ENCODE results near the gene SCGB2B2. TPM values are rescaled to one million over a fixed set of nuclear protein-coding genes. Genes with fewer than 3 reads are reported as not detected.

SCGB2B2 gene, protein sequence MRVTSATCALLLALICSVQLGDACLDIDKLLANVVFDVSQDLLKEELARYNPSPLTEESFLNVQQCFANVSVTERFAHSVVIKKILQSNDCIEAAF
- 0.03 TPM in 2 replicates for polyA plus RNA-seq (2012; rRNA removed)
- polyA plus RNA-seq (2012; cell fraction: cytosol; rRNA removed): 0.01 TPM in 2 replicates
- polyA plus RNA-seq (2012; cell fraction: nucleus; rRNA removed): 0.25 and 0.32 TPM in 2 replicates

DNA sequence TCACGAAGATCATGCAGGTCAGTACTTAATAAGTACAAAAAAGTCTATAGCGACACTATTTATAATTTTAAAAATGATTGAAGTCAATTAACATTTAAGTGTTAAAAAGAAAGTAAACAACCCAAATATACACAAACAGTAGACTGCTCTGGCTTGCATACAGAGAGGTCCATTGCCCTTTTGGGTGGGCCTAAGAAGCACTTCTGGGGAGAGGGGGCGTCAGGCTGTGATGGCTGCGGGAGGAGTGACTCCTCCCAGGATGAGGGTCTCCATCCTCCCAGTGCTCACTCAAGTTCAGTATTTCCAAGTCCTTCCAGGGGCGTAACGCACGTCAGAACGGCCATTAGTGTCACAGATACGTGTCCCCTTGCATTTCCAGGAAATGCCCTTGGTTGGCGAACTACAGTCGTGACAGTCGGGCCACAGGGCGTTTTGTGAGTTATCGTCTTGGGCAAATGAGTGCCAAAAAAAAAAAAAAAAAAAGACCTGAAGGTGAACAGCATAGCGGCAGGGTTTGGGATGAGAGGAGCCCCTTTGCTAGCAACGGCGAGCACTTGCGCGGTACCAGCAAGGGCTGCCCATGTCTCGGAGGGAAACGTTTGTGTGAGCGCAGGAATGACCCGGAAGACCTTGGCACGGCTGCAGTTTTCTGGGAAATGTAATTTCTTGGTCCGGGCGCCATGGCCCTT, at the start of gene SCGB2B2:
Gene SCGB2B2, minus strand, starts transcription at position 463 of the 689 bp plus-strand sequence. CDS start 82,596 bp downstream, outside the sequence.
- POLR2A ChIA-PET: interaction anchor here (1.3 to 2.9 kb wide), 7 partner anchors 10 to 287 kb away, joined by 3 to 22 read pairs (median 6); partner anchors contain the start of genes ZNF181 and ZNF30
- 10% methylated on average over 23 of the region's 26 CpGs for WGBS (ENCODE audit: low lambda C conversion rate)
- H4K20me1 ChIP-seq (ENCODE audit: insufficient read depth): no peaks in the 10 kb centered on the region

More for the DNA sequence above, at the start of gene SCGB2B2:
- H3K27ac ChIP-seq (ENCODE audit: low read depth in 2 of 2, low read length in 1 of 2): peak within 1 kb of the TSS; percentile 80 to 99
- H3K4me3 ChIP-seq (ENCODE audit: low read depth in 2 of 2, low read length in 1 of 2): peak within 1 kb of the TSS; percentile 75 to 79
- H3K4me2 ChIP-seq: peak within 1 kb of the TSS; percentile 87
- TF ChIP-seq RAD21 (IDR thresholded peaks at IDR 0.05; ENCODE audit: low read length) (no peak), JUND (IDR thresholded peaks at IDR 0.05) (no peak), RXRA (IDR thresholded peaks at IDR 0.05; ENCODE audit: borderline replicate concordance, low read depth) (no peak), CHD2 (IDR thresholded peaks at IDR 0.05; ENCODE audit: low read length, partially characterized antibody) (no peak), FOXJ3 (CRISPR knock-in tag; IDR thresholded peaks at IDR 0.05) (no peak), GATA2 (CRISPR knock-in tag; IDR thresholded peaks at IDR 0.05) (no peak), MXI1 (IDR thresholded peaks at IDR 0.05; ENCODE audit: low read depth, low read length) (peak; percentile 66; the same call in 1 of the 2 replicates), TAF1 (IDR thresholded peaks at IDR 0.05; ENCODE audit: borderline replicate concordance, low read depth, low read length) (no peak; the same call in 1 of the 2 replicates), NFIC (IDR thresholded peaks at IDR 0.05; ENCODE audit: borderline replicate concordance) (no peak), POLR2AphosphoS5 (IDR thresholded peaks at IDR 0.05; ENCODE audit: low read depth, low read length) (no peak), ELF1 (IDR thresholded peaks at IDR 0.05) (peak; percentile 71), TEAD4 (IDR thresholded peaks at IDR 0.05; ENCODE audit: borderline replicate concordance, insufficient read depth) (no peak), GABPA (IDR thresholded peaks at IDR 0.05; ENCODE audit: low read depth) (peak; percentile 93), SMC3 (IDR thresholded peaks at IDR 0.05; ENCODE audit: low read depth, low read length) (no peak), TCF12 (IDR thresholded peaks at IDR 0.05) (0 out of 2 replicates have a peak, but pooled peaks have one; percentile 13), EZH2phosphoT487 (IDR thresholded peaks at IDR 0.05; ENCODE audit: borderline replicate concordance, low read depth) (no peak), RFX5 (IDR thresholded peaks at IDR 0.05; ENCODE audit: low read length) (no peak), RCOR1 (IDR thresholded peaks at IDR 0.05; ENCODE audit: low read length) (no peak), FOSL2 (IDR thresholded peaks at IDR 0.05; ENCODE audit: borderline replicate concordance, low read depth) (no peak), FOXM1 (IDR thresholded peaks at IDR 0.05; ENCODE audit: low read depth) (no peak), SIN3A (IDR thresholded peaks at IDR 0.05; ENCODE audit: borderline replicate concordance, low read depth, low read length) (no peak), EP300 (IDR thresholded peaks at IDR 0.05; ENCODE audit: borderline replicate concordance in 1 of 2, low read depth in 1 of 2, low read length in 1 of 2) (peak in 1 of 2 experiments; percentile 37; a peak in 1 of 4 replicates), YY1 (IDR thresholded peaks at IDR 0.05; ENCODE audit: low read depth) (peak; percentile 88; the same call in 1 of the 2 replicates)
- TF ChIP-seq, protein P1, sequence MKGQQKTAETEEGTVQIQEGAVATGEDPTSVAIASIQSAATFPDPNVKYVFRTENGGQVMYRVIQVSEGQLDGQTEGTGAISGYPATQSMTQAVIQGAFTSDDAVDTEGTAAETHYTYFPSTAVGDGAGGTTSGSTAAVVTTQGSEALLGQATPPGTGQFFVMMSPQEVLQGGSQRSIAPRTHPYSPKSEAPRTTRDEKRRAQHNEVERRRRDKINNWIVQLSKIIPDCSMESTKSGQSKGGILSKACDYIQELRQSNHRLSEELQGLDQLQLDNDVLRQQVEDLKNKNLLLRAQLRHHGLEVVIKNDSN (IDR thresholded peaks at IDR 0.05; ENCODE audit: borderline replicate concordance, low read depth): no peak; the same call in 1 of the 2 replicates
- TF ChIP-seq, protein P2, sequence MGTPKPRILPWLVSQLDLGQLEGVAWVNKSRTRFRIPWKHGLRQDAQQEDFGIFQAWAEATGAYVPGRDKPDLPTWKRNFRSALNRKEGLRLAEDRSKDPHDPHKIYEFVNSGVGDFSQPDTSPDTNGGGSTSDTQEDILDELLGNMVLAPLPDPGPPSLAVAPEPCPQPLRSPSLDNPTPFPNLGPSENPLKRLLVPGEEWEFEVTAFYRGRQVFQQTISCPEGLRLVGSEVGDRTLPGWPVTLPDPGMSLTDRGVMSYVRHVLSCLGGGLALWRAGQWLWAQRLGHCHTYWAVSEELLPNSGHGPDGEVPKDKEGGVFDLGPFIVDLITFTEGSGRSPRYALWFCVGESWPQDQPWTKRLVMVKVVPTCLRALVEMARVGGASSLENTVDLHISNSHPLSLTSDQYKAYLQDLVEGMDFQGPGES (IDR thresholded peaks at IDR 0.05; ENCODE audit: low read depth, low read length): no peak
- TF ChIP-seq, protein P3, sequence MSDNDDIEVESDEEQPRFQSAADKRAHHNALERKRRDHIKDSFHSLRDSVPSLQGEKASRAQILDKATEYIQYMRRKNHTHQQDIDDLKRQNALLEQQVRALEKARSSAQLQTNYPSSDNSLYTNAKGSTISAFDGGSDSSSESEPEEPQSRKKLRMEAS (IDR thresholded peaks at IDR 0.05; ENCODE audit: low read depth): no peak
- TF ChIP-seq, protein P4, sequence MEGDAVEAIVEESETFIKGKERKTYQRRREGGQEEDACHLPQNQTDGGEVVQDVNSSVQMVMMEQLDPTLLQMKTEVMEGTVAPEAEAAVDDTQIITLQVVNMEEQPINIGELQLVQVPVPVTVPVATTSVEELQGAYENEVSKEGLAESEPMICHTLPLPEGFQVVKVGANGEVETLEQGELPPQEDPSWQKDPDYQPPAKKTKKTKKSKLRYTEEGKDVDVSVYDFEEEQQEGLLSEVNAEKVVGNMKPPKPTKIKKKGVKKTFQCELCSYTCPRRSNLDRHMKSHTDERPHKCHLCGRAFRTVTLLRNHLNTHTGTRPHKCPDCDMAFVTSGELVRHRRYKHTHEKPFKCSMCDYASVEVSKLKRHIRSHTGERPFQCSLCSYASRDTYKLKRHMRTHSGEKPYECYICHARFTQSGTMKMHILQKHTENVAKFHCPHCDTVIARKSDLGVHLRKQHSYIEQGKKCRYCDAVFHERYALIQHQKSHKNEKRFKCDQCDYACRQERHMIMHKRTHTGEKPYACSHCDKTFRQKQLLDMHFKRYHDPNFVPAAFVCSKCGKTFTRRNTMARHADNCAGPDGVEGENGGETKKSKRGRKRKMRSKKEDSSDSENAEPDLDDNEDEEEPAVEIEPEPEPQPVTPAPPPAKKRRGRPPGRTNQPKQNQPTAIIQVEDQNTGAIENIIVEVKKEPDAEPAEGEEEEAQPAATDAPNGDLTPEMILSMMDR (IDR thresholded peaks at IDR 0.05): no peak
- TF ChIP-seq, protein P5, sequence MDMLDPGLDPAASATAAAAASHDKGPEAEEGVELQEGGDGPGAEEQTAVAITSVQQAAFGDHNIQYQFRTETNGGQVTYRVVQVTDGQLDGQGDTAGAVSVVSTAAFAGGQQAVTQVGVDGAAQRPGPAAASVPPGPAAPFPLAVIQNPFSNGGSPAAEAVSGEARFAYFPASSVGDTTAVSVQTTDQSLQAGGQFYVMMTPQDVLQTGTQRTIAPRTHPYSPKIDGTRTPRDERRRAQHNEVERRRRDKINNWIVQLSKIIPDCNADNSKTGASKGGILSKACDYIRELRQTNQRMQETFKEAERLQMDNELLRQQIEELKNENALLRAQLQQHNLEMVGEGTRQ (IDR thresholded peaks at IDR 0.05; ENCODE audit: borderline replicate concordance, low read depth, low read length): no peak
- peak within 1 kb of the TSS; percentile 91 for H2AFZ ChIP-seq (ENCODE audit: low read depth)
- H3K9ac ChIP-seq: peak within 1 kb of the TSS; percentile 85
- peaks cover 6% of the 10 kb centered on the region; the same call in 1 of the 2 replicates for H3K79me2 ChIP-seq (ENCODE audit: insufficient read depth)
- peak; percentile 82 for DNase-seq
- no peaks in the 10 kb centered on the region for H3F3A ChIP-seq (replicated peaks; ENCODE audit: insufficient read depth)
- H3K9me3 ChIP-seq: no peaks in the 10 kb centered on the region
- H3K9me2 ChIP-seq: no peaks in the 10 kb centered on the region
- CTCF ChIA-PET: interaction anchor here (1.2 to 1.8 kb wide), 5 partner anchors 14 to 296 kb away, joined by 3 to 5 read pairs (median 5); no protein-coding TSS in a partner anchor
- peaks cover 0 to 7% of the 10 kb centered on the region in 2 experiments; a peak in 2 of 4 replicates for H3K4me1 ChIP-seq (ENCODE audit: control insufficient read depth in 1 of 2, insufficient read depth in 2 of 2, low read depth in 1 of 2, low read length in 1 of 2)
- H3K36me3 ChIP-seq (replicated peaks in 1 of 2; ENCODE audit: control insufficient read depth in 1 of 2, insufficient read depth in 2 of 2, low read length in 1 of 2): peaks cover 31 to 34% of the 10 kb centered on the region in 2 experiments
- no peaks in the 10 kb centered on the region for H3K27me3 ChIP-seq (ENCODE audit: insufficient read depth)

All from SK-N-SH (cell line).